ENCODE results near the gene ZBED4.
A peak's percentile ranks its signal among the peaks of the same experiment; 100 is the strongest.
"Not testable (repeated sequence)": the region's sequence is repeated elsewhere in the genome, so short reads cannot be mapped to it uniquely, and the experiment has no call there.

Gene ZBED4

GRCh38 chr22:49852568-49852897, 1.1 kb upstream of the ZBED4 start:
- DNase-seq (ENCODE audit: low spot score) = not testable (repeated sequence)

- peak; percentile 74 for DNase-seq (ENCODE audit: low spot score)
These were observed 562 bp downstream of the ZBED4 start for GRCh38 chr22:49853981-49854831.

DNA sequence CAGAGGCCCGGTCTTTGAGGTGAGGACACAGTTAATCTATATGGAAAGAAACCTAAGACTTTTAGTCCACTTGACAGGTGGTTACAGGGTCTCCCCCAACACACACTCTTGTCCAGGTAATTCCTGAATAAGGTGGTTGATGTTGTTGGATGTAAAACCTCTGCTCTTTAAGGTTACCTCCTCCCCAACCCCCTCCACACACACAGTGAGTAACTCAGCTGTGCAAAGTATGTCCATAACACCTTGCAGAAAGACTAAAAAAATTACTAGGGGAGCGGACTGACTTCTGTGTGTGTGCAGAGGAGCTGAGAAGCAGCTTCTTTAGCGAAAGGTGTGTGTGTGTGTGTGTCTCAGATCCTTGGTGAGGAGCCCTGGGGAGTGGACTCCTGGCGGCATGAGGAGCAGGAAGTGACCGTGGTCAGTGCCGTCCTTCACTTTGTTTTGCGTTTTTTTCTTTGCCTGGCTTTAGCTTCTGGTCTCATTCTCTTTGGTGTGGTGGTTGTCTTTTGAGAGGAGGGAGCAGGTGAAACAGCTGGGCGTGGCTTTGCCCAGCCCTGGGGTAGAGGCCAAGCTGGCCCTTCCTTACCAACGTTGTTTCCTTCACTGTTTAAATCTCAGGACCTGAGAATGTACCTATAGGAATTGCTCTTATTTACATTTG, 1.7 kb downstream of the ZBED4 start:
- no peak for DNase-seq (ENCODE audit: low spot score)

GRCh38 chr22:49856343-49856742, 2.7 kb downstream of the ZBED4 start:
- no peak for DNase-seq (ENCODE audit: low spot score)

DNA sequence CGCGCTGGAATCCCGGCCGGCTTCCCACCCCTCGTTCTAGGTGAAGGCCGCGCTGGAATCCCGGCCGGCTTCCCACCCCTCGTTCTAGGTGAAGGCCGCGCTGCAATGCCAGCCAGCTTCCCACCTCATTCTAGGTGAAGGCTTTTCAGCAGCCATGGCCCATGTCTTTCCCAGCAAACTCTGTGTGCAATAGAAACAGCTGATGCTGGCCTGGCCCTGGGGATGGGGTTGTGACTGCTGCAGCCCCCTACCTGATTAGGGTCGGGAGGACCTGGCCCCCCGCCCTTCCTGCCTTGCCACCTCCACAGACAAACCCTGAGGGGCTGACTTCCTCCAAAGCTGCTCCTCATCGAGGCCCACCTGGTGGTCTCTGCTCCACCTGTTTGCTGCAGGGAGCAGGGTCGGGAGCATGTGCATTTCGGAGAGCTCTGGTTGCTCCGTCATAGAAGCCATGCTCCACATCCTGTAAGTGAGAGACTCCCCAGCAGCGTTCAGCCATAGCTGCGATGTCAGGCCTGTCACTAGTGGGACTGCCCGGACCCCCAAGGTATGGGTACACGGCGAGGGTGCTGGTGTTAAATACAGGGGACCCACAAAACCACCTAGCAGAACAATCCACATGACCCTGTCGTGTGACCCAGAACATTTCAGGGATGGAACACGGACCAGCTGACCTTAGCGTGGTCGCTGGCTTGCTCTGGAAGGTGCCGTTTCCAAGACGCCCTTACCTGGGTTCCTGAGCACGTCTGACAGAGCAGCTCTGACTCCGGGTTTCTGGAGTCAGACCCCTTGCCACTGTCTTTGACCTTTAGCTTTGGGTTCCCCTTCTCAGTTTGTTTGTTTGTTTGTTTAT, 3.3 kb downstream of the ZBED4 start:
- DNase-seq (ENCODE audit: low spot score) = no peak

- no peak for DNase-seq (ENCODE audit: low spot score)
These were observed 5.2 kb downstream of the ZBED4 start for GRCh38 chr22:49858827-49859226.

DNA sequence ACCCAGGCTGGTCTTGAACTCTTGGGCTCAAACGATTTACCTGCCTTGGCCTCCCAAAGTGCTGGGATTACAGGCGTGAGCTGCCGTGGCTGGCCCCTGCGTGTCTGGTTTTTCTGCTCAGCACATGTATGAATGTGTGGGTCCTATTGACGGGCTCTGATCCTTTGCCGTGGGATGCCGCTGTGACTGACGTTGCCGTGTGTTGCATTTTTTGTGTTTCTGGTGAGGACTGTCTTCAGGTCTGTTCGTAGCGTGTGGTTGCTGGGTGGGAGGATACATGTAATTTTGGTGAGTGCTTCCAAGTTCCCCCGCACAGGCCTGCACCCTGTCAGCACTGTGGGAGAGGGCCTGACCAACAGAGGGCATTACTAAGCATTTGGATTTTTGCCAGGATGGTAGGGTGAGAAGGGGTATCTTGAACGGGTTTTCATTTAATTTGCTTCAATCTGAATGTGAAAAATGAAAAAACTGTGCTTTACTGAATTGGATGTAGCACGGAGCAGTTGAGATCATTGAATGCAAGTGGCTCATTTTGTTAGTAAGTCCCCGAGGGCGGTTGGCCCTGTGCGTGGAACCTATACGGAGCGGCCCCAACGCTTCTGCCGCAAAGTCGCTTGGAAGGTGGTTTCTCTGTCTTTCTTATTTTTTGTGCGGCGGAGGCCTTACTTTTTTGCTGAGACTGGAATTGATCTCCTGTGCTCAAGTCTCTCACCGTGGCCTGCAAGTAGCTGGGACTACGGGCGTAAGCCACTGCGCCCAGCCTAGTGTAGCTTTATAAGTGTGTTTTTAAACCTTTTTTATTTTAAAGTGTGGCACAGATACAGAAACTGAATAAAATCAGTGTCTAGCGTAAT, 8.2 kb downstream of the ZBED4 start:
- no peak for DNase-seq (ENCODE audit: low spot score)

GRCh38 chr22:49862496-49862776, 8.8 kb downstream of the ZBED4 start:
- DNase-seq (ENCODE audit: low spot score) = no peak

DNA sequence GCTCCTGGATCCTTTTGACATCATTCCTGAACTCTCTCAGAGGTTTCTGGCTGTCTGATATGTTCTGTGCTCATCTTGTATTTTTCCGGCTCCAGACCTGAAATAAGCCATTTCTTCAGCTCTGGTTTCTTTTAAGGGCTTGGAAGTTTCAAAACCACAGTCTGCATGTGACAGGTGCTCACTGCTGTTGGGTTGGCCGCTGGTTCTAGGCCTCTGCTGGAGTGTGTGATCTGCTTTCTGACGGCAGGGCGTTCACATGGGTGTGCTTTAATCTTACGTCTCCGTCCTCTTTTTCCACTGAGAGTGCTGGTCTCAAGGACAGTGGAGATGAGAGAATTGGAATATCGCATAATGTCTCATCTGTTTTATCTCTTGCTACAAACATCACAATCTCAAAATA, 10.3 kb downstream of the ZBED4 start:
- DNase-seq (ENCODE audit: low spot score) = no peak

GRCh38 chr22:49865156-49865555, 11.5 kb downstream of the ZBED4 start:
- no peak for DNase-seq (ENCODE audit: low spot score)

GRCh38 chr22:49866134-49866533, 12.5 kb downstream of the ZBED4 start:
- DNase-seq (ENCODE audit: low spot score) = no peak

DNA sequence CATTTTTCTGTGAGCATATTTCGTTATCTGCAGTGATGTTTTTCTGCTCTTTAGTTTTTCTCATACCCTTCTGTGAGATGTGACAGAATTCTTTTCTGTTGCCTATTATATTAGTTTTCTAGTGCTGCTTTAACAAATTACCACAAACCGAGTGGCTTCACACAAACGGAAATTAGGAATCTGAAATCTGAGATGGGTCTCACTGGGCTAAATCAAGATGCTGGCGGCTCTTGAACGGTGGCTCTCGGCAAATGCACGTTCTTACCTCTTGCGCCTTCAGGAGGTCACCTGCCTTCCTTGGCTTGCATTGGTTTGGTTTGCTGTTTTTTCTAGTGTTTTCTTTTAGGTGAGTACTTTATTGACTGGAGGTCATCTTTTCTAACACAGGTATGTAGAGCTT, 13.0 kb downstream of the ZBED4 start:
- DNase-seq (ENCODE audit: low spot score) = no peak

DNA sequence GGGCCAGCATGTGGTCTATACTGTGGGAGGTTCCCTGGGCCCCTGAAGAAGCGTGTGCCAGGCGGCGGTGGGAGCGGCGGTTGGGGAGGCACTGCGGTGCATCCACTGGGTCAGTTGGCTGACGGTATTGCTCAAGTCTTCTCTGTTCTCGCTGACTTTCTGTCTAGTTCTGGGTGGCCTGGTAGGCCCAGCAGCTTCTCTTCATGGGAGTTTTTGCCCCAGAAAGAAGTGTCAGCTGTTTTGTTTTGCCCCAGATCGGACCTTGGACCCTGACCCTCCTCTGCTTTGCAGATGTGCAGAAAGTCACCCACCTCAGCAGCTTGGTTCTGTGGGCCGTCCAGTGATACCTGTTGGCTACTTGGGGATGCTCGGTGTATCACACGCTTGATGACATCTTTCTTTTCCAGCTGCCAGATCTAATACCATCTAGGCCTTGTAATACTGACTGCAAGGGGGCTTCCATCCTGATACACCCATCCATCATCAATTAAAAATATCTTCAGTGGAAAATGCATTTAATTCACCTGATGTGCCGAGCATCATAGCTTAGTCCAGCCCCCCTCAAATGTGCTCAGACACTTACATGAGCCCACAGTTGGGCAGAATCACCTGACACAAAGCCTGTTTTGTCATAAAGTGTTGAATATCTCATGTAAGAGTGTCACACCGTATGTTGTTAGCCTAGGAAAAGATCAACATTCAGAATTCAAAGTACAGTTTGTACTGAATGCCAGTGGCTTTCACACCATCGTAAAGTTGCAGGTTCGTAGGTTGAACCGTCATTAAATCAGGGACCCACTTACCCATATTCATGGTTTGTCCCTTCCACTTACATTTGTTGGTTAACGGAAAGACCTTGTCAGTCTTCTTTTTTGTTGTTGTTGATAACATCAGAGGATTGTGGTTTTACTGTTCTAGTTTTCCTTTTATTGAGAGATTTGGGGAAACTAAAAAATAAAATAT, 13.9 kb downstream of the ZBED4 start:
- no peak for DNase-seq (ENCODE audit: low spot score)

DNA sequence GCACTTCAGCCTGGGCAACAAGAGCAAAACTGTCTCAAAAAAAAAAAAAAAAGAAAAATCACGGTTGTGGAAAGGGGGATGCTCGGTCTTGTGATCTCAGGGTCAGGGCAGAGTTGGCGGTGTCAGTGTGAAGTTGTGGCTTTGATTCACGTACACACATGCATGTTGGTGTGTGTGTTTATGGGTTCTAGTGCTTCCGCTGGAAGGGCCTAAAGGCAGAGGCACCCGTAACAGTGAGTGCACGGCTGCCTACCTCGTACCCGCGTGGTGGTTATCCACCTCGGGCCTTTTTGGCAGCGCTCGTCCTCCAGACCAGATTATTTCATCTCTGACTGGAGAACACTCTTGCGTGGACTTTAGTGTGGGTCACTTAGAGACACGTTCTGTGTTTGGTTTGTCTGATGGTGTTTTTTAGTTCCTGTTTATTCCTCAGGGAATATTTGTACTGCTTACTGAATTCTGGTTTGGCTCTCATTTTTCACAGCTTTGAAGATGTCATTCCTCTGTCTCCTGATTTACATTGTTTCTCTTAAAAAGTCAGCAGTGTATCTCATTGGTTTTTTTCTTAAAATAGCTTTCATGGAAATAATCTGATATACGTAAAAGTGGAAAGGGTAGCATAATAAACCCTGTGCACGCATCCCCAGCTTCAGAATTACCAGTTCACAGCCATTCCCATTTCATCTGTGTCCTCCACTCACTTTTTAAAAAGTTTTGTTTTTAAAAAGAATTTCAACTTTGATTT, 15.6 kb downstream of the ZBED4 start:
- no peak for DNase-seq (ENCODE audit: low spot score)

- DNase-seq (ENCODE audit: low spot score) = no peak
These were observed 16.4 kb downstream of the ZBED4 start for GRCh38 chr22:49869845-49870712.

- peak; percentile 47 for DNase-seq (ENCODE audit: low spot score)
These were observed 17.8 kb downstream of the ZBED4 start for GRCh38 chr22:49871482-49871881.

GRCh38 chr22:49872347-49872746, 18.7 kb downstream of the ZBED4 start:
- no peak for DNase-seq (ENCODE audit: low spot score)

DNA sequence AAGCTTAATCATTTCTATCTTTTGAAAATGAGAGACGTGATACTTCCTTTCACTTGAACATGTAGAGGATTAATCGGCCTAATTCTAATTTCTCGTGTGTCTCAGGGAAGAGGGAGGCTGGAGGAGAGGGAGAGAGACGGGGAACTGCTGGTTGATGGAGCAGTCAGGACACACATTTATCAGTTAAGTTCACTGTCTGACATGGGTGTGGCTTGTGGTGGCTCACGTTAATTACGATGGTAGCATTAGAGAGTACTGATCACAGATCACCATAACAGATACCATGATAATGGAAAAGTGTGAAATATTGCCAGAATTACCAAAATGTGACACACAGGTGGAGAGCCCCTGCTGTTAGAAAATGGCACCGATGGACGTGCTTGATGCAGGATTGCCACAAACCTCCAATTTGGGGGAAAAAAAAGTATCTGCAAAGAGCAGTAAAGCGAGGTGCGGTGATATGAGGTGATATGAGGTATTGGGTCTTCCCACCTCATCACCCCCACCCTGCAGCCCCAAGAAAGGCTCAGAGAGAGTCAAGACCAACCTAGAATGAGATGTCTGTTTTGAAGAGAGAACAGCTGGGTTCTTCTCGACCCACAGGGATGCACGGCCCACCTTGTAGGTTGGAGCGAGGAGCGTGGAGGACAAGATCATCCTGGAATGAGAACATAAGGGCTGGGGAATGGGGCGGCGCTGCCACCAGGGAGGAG, 19.7 kb downstream of the ZBED4 start:
- DNase-seq (ENCODE audit: low spot score) = no peak

DNA sequence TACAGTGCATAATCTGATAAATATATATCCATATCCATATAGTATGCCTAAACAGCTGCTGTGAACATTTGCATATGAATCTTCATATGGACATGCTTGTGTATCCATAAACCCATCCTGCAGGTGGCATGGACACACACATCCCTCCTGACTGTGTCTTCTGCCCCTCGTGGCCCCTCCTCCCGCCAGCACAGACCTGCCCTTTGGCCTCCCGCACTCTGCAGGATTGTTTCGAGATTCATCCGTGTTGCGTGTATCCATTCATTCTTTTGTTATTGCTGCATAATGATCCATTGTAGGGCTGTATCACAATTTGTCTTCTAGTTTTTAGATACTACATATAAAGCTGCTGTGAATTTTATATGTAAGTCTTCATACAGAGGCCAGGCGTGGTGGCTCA, 24.0 kb downstream of the ZBED4 start:
- DNase-seq (ENCODE audit: low spot score) = no peak
